ENCODE data around the gene APEX1.
"Not testable (repeated sequence)": the region's sequence is repeated elsewhere in the genome, so short reads cannot be mapped to it uniquely, and the experiment has no call there.

APEX1 gene

DNA sequence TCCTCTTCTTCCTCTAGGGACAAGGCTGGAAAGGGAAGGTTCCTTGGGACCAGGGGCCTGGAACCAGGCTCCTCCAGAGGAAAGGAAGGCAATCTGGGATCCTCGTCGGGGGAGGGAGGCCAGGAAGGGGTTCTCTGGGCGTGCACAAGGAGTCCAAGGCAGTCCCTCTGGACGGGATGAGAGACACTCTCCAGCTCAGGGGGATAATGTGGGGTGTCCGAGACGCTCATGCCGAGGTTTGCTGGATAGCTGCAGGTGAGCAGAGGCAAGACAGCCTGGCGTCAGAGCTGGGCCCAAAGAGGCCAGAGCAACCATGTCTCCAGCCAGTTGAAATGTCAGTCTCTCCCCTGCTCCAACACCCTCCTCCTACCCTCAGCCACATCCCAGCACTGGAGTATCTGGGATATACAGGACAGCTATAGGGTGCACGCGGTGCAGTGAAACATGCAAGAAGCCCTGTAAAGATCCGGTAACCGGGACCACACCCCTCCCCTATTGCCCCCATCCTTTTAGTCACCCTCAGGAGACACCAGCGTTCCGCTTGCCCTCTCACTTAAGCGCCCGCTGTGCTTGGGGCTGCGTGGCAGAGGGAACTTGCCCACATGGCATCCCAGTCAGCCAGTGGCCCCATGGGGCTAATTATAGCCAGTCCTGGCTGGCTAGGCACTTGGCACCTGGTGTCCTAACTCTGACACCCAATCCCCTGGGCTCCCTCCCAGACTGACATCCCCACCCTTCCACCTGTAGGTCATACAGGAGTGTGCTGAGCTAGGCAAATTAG lies 19.3 kb upstream of the APEX1 start, which contains the start of gene KLHL33:
TSS of gene KLHL33 (minus strand) at position 585 of the 781 bp plus-strand sequence. CDS start at position 230, 355 bp downstream.
- DNase-seq (ENCODE audit: low read depth in 2 of 2), result no peak

DNA sequence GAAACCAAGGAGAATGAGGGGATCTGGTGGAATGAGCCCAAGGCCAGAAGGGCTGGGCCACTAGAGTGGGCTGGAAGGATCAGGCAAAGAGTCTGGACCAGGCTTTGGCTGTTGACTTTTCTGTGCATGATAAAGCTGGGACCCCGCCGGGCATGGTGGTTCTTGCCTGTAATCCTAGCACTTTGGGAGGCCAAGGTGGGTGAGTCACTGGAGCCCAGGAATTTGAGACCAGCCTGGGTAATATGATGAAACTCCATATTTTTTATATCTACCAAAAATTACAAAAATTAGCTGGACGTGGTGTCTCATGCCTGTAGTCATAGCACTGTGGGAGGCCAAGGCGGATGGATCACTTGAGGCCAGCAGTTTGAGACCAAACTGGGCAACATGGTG lies 18.7 kb upstream of the APEX1 start:
- no peak for DNase-seq (ENCODE audit: low read depth in 2 of 2)

DNA sequence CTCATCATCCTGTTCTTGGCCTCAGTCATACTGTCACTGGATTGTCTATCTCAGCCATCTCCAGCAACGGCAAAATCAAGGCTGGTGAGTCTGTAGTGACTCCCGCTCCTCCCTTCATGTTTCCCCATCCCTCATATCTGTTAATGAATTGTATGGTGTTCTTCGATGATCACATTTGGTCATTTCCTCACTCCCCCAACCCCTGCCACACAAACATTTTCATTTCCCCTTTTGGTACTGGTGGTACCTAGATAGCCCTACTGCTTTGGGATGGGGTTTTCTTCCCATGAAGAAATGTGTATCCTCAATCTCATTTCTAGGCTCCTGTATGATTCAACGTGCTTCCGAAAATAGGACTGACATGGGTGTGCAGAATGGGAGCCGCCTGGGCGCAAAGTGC lies 16.4 kb upstream of the APEX1 start:
- no peak for DNase-seq (ENCODE audit: low read depth in 2 of 2)

DNA sequence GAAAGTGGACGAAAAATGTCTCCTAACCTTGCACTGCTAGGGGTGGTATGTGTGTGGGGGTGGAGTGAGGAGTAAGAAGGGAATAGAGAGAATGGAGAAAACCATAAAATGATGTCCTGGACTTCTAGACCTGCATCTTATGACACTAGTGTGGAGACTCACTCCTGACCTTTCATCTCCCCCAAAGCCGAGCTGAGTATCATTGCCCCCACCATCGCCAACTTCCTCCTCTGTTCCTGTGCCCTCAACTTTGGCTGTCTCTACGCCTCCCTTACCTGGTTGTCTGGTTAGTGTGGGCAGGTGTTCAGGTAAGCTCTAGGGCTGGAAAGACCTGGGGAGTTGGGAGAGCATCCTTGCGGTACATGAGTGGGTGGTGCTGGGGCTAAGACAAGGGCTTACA lies 14.6 kb upstream of the APEX1 start:
- DNase-seq (ENCODE audit: low read depth in 2 of 2), result no peak

DNA sequence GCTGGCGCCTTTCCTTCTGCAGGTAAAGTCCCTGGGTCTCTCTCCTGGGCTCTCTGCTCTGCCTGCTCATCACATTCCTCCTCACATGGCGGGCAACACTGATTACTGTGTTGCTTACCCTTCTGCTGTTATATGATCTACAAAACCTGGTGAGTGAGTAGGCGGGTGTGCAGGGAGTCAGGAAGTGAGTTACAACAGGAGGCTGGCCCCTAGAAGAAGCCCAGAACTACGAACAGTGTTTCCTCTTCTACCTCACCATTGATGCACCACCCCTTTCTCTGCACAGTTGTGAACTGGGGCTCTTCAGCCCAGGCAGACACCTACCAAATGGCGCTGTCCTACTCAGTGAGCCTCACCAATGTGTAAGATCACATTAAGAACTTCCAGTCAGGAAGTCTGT lies 14.1 kb upstream of the APEX1 start:
- no peak for DNase-seq (ENCODE audit: low read depth in 2 of 2)

DNA sequence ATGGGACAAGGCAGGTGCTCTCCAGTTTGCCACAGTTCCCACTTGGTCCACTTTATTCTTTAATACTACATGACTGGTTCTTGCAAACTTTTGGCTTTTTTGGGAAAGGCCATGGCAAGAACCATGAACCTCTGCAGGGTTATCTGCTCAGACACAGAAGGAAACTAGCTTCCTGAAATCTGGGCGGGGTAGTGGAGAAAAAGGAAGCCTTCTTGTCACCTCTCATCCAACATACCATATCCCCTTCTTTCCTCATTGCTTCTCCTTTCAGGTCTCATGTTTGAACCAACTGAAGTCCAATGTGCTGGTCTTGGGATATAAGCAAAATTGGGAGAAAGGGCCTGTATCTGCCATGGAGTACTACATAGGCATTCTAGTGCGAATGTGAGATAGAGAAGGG lies 13.6 kb upstream of the APEX1 start:
- DNase-seq (ENCODE audit: low read depth in 2 of 2), result no peak

DNA sequence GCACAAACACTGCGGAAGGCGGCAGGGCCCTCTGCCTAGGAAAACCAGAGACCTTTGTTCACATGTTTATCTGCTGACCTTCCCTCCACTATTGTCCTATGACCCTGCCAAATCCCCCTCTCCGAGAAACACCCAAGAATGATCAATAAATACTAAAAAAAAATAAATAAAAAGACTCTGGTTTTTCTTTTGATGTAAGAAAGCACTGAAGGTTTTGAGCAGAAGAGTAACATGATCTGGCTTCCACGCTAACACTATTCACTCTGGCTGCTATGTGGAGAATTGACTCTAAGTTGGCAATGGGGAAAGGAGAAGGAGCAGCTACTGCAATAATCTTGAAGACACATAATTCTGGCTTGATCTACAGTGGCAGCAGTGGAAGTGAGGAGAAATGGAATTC lies 11.4 kb upstream of the APEX1 start:
- DNase-seq (ENCODE audit: low read depth in 2 of 2), result not testable (repeated sequence)

DNA sequence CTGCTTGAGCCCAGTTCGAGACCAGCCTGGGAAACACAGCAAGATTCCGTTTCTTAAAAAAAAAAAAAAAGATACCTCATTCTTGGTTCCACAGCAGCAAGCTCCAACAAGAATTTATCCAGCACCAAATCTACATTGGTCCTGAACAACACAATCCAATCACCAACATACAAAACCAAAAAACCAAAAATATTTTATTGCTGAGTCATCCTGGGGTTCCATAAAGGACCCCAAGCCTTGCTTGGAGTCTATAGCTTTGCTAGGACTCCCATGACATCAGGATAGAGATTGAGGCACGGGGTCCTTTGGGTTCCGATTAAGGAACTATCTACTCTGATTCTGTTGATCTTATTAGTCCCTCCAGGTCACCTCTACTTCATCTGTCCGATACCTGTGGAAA lies 8.1 kb upstream of the APEX1 start:
- no peak for DNase-seq (ENCODE audit: low read depth in 2 of 2)

DNA sequence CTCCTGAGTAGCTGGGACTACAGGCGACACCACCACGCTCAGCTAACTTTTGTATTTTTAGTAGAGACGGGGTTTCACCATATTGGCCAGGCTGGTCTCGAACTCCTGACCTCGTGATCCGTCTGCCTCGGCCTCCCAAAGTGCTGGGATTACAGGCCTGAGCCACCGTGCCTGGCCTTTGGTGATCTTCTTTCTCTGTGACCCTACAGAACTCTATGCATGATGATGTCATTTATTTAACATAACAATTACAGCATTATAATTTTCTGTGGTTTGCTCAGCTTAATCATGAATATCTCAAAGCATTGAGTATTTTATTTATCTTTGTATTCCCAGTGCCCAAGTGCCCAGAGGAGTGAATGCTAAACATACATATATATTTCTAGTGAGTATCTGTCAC lies 2.2 kb upstream of the APEX1 start:
- DNase-seq (ENCODE audit: low read depth in 2 of 2), result not testable (repeated sequence)

DNA sequence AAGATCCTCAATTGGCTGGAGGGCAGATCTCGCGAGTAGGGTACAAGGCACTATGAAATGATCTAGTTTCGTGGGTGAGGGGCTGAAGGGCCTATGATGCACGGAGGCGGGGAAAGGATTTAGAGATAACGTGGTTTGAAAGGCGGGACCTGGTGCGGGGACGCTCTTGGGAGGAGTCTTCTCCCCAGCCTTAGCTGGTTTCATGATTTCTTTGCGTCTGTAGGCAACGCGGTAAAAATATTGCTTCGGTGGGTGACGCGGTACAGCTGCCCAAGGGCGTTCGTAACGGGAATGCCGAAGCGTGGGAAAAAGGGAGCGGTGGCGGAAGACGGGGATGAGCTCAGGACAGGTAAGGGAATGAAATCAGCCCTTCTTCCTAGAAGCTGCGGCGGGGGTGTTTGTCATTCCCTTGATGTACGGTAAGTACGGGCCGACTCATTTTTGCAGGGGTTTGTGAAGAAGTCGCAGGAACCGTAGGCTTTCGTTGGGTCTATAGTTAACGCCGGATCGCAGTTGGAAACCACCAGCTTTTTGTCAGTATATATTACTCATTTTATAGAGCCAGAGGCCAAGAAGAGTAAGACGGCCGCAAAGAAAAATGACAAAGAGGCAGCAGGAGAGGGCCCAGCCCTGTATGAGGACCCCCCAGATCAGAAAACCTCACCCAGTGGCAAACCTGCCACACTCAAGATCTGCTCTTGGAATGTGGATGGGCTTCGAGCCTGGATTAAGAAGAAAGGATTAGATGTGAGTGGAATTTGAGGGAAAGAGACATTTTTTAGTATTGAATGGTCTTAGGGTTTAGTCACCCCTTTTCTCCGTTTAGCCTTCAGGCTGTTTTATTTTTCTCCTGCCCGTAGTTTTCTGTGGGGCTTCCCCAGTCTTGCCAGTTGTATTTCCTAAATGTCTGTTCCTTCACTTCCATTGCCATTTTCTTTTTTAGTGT lies 602 bp downstream of the APEX1 start:
- peak in 1 of 2 donors; percentile 40 for DNase-seq (ENCODE audit: low read depth in 2 of 2)

DNA sequence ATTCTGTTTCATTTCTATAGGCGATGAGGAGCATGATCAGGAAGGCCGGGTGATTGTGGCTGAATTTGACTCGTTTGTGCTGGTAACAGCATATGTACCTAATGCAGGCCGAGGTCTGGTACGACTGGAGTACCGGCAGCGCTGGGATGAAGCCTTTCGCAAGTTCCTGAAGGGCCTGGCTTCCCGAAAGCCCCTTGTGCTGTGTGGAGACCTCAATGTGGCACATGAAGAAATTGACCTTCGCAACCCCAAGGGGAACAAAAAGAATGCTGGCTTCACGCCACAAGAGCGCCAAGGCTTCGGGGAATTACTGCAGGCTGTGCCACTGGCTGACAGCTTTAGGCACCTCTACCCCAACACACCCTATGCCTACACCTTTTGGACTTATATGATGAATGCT lies 1.9 kb downstream of the APEX1 start:
- no peak for DNase-seq (ENCODE audit: low read depth in 2 of 2)

DNA sequence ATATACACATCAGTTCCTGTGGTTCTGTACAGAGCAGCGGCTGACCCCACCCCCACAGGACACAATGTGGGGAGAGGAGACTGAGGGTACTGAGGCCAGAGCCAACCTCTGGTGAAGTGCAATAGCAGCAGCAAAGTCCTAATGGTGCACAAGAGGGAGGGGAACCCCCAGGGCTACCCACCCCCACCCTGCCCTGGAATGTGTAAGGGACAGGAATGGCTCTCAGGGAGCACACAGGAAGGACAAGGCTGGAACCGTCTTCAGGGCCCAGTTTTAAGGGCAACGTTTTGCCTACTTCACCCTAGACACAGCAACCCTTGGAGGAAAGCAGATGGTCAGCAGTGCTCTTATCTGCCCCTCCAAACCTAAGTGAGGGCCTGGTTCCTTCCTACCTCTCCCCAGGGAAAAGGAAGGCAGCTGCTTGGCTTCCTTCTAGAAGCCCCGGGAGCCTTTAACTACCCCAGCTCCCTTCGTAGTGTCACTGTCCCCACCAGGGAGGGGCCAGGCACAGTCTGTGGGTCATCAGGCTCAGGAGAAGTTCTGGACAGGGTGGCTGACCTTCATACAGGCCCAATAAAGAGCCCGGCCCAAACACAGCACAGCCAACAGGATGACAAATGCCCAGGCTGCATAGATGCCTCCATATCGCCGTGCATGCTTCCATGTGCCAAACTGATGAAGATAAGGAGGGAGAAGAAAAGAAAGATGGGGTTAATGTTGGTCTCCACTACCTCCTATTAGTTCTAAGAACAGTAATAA lies 3.2 kb downstream of the APEX1 start:
- DNase-seq (ENCODE audit: low read depth in 2 of 2), result no peak

DNA sequence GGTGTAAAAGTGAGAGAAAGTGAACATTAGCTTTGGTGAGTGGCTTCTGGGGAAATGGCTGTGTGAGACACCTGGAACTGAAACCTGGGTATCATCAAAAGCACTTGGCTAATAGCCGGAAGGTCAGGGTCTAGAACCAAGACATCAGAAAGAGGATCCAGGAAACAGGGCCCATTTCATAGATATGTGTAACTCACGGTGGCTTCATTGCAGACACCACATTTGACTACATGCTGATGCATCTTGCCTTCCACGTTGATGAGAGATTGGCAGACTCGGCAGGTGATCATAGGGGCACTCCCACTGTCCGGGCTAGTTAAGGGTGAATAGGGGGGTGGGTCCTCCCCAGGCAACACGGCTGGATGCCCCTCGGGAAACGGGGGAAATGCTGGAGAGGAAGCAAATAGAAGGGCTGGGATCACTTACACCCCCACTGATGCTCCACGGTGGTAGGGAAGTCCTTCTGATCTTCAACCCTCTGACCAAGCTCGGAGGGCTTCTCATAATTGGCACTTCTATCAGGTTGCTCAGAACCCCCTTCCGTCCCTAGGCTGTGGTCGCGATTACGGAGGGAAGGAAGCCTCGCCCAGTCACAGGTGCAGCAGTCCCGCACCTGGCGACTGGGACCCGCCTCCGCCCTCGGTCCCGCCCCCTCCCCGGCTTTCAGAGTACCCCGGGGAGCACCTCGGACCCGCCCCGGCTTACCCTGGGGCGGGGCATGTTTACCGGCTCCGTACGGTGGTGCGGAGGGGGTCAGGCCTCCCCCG lies 5.6 kb downstream of the APEX1 start:
- no peak for DNase-seq (ENCODE audit: low read depth in 2 of 2)

DNA sequence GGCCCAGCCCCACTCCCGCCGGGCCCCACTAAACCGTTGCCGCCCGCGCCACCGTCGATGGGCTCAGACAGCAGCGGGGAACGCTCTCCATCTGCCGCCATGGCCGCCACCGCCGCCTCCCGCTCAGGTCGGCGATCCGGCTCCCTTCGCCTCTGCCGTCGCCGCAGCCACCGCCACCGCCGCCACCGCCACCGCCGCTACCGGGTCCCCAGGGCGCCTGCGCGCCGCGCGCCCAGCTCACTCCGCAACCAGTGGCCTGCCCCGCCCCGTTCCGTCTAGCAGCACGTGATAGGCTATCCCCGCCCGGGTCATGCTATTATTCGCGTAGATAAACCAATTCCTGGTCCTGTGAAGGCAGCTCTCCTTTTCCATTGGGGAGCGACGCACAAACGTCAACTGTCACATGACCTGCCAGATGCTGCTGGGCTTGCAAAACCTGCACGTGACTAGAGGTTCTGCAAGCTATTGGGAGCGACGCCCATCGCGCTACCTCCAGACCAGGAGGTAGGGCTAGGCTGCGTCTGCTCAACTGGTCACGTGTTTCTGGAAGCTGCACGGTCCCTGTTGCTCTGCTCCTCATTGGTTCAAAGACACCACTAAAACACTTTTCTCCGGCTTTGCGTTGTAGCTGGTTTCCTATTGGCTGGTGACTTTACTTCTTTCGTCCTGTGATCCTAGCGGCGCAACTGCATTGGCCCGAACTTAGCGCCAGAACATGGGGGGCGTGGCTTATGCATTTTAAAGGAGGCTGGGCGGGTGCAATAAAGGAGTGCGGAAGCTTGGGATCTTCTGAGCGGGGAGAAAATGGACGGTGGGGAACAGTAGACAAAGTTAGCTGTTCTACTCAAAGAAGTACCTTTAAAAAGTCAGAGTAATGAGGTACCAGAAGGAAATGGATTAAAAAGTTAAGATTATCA lies 6.5 kb downstream of the APEX1 start, which contains the start of gene PIP4P1:
TSS of gene PIP4P1 (minus strand) at position 210 of the 917 bp plus-strand sequence. CDS start at position 101, 109 bp downstream.
- DNase-seq (ENCODE audit: low read depth in 2 of 2), result peak; percentile 95 to 96

DNA sequence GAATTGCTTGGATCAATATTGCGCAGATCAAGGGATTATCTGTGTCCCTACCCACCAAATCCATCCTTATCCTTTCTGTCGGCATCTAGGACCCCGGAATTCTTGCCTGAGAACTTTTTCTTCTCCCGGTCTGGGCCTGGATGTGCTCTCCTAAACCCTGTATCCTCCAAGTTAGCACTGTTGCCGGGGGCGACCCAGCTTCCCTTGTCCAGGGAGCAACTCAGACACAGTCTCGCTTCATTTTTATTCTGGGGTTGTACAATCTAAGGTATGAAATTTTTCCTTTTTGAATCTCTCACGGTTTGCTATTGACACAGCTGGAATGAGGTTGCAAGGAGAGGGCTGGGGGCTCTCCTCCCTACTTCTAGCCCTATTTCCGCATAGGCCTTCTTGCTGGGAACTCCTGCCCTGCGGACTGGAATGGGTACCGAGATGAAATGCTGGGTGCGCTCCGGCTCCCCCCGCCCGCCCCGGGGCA lies 13.8 kb downstream of the APEX1 start:
- DNase-seq (ENCODE audit: low read depth in 2 of 2), result no peak

DNA sequence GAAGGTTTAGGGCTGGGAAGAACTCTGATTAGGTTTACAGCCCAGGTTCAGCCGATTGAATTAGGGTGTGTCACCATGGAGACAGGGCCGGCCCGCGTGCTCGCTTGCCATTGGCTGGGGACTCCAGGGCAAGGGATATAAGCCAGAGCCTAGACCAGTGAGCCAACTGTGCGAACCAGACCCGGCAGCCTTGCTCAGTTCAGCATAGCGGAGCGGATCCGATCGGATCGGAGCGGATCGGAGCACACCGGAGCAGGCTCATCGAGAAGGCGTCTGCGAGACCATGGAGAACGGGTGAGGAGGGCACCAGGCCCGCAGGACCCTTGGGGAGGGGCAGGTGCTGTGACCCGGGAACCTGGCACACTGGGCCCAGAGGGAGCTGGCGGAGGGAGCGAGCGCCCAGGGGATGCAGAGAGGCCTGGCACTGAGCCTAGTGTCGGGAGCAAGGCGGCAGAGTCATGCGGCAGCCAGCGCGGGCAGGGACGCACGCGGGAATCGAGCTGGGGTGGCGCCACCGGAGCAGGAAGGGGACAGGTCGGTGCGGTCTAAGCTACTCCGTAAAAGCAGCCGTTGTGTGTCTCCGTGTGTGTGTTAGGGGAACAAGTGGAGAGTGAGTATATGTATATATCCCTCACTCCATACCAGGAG lies 14.3 kb downstream of the APEX1 start, which contains the start of gene PNP:
TSS of gene PNP (plus strand) at position 165 of the 648 bp plus-strand sequence. CDS start at position 284, 119 bp downstream.
- peak; percentile 80 to 83 for DNase-seq (ENCODE audit: low read depth in 2 of 2)

DNA sequence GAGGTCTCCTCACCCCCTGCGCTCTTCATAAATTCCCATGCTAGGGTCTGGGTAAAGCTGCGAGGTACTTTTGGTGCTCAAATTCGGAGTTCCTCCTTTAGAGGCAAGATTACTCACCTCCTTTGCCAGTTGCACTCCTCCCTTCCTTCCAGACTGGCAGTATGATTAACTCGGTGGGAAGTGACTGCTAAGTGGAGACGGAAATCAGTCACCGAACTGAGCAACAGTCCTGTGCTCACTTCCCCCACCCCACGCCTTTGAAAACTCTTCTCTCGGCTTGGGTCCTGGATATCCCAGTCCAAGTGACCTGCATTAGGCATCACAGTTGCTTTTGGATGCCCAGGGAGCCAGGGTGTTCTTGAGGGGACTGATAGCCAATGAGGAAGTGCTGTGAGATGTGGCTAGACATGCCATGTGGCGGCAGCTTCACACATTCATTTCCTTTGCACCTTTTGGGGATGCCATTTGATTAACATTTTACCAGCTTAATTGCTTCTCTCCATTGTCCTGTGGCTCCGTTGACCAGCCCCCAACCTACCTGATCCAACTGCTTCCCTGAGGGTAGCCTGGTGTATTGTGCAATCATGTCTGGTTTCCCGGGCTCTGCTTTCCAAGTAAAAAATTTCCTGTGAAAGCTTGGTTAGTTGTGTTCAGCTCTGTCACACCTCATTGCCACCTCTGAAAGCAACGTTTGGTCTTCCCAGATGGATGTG lies 15.0 kb downstream of the APEX1 start:
- DNase-seq (ENCODE audit: low read depth in 2 of 2), result peak in 1 of 2 donors; percentile 33

DNA sequence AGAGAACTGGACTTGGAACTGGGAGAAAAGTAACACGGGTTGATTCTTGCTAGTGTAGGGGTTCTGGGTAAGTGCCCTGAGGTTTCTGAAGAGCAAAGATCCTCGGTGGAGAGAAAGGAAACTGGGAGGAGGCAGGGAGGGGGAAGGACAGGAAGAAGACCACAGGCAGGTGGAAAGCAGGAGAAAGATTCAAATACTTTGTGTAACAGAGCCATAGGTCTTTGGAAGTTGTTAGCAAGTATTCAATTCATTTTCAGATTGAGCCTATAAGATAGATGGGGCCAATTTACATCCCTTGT lies 15.5 kb downstream of the APEX1 start:
- no peak for DNase-seq (ENCODE audit: low read depth in 2 of 2)
